GM19395 (cell line): ENCODE data around the gene ZNF469.
"Not testable (repeated sequence)": the region's sequence is repeated elsewhere in the genome, so short reads cannot be mapped to it uniquely, and the experiment has no call there.

Experiments used
- ATAC-seq: cut with Tn5 transposase; IDR thresholded peaks from one replicate; pipeline ENCODE4 v1.9.1; 2021; ENCODE audit warnings: mild to moderate bottlenecking, moderate library complexity; ENCODE audit not compliant: unreplicated experiment

Gene ZNF469

GRCh38 chr16:88409296-88410065 lies 26.7 kb downstream of the ZNF469 start:
- no peak for ATAC-seq

GRCh38 chr16:88410297-88410968 lies 27.7 kb downstream of the ZNF469 start:
- ATAC-seq: not testable (repeated sequence)

DNA sequence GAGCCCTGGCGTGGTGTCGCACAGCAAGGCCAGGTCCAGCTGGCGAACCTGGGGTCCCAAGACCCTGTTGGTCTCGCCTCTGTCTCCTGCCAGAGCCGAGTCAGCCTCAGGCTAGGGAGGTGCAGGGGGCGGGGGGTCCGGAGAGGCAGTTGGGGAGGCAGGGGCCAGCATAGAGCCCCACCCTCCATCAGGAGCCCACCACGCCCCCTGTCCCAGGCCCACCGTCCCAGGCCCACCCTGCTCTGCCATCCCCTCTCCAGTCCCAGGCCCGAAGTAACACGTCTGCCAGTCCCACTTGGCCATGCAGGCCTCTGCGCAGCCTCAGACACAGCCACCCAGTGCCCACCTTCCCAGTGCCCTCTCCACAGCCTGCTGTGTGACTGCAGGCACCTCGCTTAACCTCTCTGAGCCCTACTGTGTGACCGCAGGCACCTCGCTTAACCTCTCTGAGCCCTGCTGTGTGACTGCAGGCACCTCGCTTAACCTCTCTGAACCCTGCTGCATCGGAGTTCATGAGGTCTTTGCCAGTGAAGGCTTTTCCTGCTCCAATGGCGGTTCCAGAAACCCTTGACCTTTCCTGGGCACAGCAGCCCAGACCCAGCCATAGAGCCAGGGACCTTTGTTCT lies 29.3 kb downstream of the ZNF469 start:
- ATAC-seq: no peak

DNA sequence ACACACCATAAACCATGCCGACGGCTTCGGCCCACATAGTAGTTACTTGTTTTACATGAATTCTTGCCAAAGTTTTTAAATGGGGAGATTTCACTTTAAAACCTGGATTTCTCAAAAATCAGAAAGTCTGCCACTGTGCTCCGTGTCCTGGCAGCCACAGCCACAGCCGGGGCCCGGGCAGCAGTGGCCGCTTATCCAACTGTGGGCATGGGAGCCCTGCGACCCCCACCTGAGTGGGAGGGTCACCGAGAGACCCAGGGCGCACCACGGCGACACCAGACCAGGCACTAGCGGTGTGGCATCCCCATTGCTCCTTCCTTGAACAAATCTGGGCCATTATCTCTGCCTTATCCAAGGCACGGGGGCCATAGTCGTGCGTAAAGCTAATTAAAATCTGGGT lies 30.0 kb downstream of the ZNF469 start:
- ATAC-seq: no peak

DNA sequence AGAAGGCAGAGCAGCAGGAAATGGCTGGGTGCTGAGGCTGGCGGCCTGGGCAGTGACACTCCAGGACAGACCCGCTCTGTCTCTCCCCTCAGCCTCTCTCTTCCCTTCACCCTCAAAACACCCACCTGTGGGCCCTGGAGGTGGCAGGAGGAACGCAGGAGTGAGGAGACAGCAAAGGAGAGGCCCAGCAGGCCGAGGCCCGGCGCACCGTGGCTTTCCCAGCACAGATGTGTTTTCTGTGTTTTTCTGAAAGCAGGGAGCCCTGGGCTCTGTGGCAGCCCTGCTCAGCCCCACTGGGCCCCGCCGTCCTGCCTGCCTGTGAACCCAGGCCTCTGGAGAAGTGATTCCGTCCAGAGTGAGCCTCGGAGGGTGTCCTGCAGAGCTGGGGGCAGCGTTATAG lies 30.5 kb downstream of the ZNF469 start:
- ATAC-seq: no peak

GRCh38 chr16:88413631-88414030 lies 30.9 kb downstream of the ZNF469 start:
- ATAC-seq: no peak

- ATAC-seq: no peak
Observed at GRCh38 chr16:88414521-88415380, 32.0 kb downstream of the ZNF469 start.

GRCh38 chr16:88415381-88415705 lies 32.6 kb downstream of the ZNF469 start:
- ATAC-seq: no peak

DNA sequence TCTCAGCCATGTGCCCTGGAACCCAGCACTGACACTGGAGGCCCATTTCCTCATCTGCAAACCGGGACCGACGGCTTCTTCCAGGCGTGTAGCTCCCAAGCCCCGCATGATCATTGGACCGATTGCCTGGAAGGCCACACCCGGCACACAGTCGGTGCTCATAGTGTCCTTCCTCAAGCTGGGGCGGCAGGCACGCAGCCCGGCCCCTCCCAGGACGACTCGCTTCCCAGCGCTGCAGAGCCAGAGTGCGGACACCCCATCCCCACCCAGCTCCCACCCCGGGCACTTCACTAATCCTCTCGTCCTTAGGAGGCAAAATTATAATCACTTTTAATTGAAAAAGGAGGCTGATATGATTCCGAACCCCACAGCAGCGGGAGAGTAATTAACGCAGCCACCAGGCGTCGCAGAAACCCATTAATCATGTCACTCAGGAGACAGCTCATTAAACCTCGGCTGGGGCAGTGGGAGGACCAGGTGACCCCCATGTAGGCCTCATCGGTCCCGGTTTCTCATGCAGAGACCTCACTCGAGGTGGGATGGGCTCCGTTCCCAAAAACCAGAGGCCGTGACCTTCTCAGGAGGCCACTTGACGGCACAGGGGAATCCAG lies 33.1 kb downstream of the ZNF469 start:
- ATAC-seq: no peak

GRCh38 chr16:88416686-88417085 lies 33.9 kb downstream of the ZNF469 start:
- no peak for ATAC-seq

GRCh38 chr16:88417684-88418476 lies 35.1 kb downstream of the ZNF469 start:
- no peak for ATAC-seq

DNA sequence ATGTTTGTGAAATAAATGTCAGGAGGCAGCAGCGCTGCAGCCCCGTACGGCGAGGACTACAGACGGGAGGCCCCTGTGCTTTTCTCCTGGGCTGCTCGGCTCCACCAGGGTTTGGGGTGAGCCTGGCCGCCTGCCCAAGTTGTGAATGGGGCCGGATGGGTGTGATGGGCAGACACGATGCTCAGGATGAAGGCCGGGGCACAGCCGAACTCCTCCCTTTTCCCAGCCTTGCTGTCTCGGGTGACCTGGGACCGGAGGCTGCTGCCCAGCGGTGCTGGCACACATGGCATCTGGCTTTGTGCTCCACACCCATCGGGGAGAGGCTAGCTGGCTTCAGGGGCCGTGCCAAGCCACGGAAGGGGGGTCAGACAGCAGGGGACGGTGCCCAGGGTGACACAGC lies 36.1 kb downstream of the ZNF469 start:
- no peak for ATAC-seq

- ATAC-seq: no peak
Observed at GRCh38 chr16:88419790-88420189, 37.0 kb downstream of the ZNF469 start.

GRCh38 chr16:88420496-88420895 lies 37.7 kb downstream of the ZNF469 start:
- no peak for ATAC-seq

DNA sequence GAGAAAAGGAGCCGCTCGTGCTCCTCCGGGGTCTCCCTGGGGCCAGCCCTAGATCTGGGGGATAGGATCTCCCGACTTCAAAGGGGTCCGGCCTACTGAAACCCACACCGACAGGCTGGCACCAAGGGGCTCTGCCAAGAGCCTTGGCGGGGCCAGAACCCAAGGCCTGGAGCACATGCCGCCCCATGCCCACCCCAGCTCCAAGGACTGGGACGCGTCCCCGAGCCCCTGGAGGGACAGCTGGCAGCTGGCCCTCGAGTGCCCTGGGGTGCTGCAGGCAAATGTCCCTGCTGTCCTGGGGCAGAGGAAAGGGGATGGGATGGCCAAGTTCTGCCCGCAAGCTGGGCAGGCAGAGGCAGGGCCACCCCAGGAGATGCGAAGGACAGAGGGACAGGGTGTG lies 38.5 kb downstream of the ZNF469 start:
- no peak for ATAC-seq

DNA sequence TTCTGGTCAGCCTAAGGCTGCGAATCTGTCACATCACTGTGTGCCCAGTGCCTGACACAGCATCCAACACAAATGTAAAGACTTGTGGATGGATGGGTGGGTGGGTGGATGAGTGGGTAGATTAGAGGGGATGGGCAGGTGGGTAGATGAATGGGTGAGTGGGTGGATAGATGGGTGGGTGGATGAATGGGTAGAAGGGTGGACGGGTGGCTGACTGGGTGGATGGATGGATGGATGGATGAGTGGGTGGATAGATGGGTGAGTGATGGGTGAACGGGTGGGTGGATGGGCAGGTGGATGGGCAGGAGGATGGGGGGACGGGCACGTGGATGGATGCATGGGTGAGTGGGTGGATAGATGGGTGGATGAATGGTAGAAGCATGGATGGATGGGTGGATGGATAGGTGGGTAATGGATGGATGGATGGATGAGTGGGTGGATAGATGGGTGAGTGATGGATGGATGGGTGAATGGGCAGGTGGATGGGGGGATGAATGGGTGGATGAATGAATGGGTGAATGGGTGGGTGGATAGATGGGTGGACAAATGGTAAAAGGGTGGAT lies 39.2 kb downstream of the ZNF469 start:
- no peak for ATAC-seq

DNA sequence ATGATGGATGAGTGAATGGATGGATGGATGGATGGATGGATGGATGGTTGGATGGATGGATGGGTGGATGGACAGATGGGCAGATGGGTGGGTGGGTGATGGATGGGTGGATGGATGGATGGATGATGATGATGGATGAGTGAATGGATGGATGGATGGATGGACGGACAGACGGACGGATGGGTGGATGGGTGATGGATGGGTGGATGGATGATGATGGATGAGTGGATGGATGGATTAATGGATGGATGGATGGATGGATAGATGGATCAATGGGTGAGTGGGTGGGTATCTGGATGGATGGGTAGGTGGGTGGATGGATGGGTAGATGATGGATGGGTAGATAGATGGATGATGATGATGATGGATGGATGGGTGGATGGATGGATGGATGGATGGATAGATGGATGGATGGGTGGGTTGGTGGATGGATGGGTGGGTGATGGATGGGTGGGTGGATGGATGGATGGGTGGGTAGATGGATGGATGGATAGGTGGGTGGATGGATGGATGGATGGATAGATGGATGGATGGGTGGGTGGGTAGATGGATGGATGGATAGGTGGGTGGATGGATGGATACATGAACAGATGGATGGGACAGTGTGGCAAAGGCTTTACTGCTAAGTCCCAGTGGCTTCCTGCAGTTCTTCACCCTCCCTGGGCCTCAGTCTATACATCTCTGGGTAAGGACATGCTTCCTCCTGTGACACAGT lies 40.1 kb downstream of the ZNF469 start:
- no peak for ATAC-seq

DNA sequence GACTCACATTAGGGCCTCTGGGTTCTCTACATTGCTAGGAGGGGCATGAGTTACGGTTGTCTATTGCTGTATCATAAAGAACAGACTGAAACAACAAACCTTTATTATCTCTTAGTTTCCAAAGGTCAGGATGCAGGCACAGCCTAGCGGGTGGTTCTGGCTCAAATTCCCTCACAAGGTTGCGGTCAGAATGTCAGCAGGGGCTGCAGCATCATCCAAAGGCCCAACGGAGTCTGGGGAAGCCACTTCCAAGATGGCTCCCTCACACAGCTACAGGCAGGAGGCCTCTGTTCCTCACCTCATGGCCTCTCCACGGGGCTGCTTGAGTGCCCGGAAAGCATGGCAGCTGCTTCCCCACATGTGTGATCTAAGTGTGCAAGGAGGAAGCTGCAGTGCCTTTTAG lies 40.7 kb downstream of the ZNF469 start:
- ATAC-seq: no peak

- ATAC-seq: no peak
Observed at GRCh38 chr16:88424587-88425235, 42.0 kb downstream of the ZNF469 start.
